GM12878 (cell line): ENCODE data around the gene DCPS. TPM values are rescaled to one million over a fixed set of nuclear protein-coding genes. Genes with fewer than 3 reads are reported as not detected.

Experiments used
- ATAC-seq: fragments of 200-7000 bp; cut with Tn5 transposase; 3 replicates; pipeline ENCODE4 v1.9.1; 2020; ENCODE audit warnings: mild to moderate bottlenecking, moderate library complexity
- BruUV-seq: library from RNA; stranded (reverse); fragments of 400-500 nt; replicated peaks from 2 replicates; lab custom pipeline; 2021; lab: Mats Ljungman, UMichigan
- CTCF ChIA-PET: fragments of 300-600 bp; sonication (Branson Sonifier 250); formaldehyde crosslinking; extraction: SDS; loops from one replicate; lab custom pipeline; 2021; ENCODE audit warnings: inconsistent platforms; lab: Yijun Ruan, JAX
- POLR2A ChIA-PET: fragments of 350-600 bp; formaldehyde crosslinking; extraction: SDS; loops from one replicate; lab custom pipeline; 2021; ENCODE audit warnings: inconsistent platforms; lab: Charles Lee
- RAD21 ChIA-PET: fragments of 300-600 bp; sonication (Branson Sonifier 250); formaldehyde crosslinking; loops from one replicate; lab custom pipeline; 2023; ENCODE audit warnings: antibody characterized with exemption; ENCODE audit not compliant: unreplicated experiment; lab: Charles Lee
- SMC1A ChIA-PET: fragments of 300-600 bp; sonication (Branson Sonifier 250); formaldehyde crosslinking; loops from one replicate; lab custom pipeline; 2023; ENCODE audit not compliant: unreplicated experiment, uncharacterized antibody; lab: Charles Lee
- DNase-seq: peaks from one replicate; pipeline ENCODE4 v3.0.0-alpha.2; 2011; ENCODE audit warnings: low read depth, low spot score
- FAIRE-seq: peaks from 3 replicates; lab custom pipeline; 2011; peaks lifted over from hg19 to GRCh38; lab: Jason Lieb, UNC
- H2AFZ ChIP-seq: 2 replicates; pipeline ENCODE4 v1.6.0; 2011; ENCODE audit warnings: low read depth, low read length, control low read depth; ENCODE audit not compliant: control insufficient read depth
- H3K27ac ChIP-seq: 2 replicates; pipeline ENCODE4 v1.5.1; 2011; ENCODE audit warnings: control low read depth; ENCODE audit not compliant: control insufficient read depth, insufficient read depth
- H3K27me3 ChIP-seq, 2 experiments: replicated peaks in 1 of 2; 2 replicates each; pipeline versions ENCODE4 v1.6.0 to v1.6.1; 2011; ENCODE audit warnings: low read length in 1 of 2; ENCODE audit not compliant: control insufficient read depth in 2 of 2, insufficient read depth in 2 of 2
- H3K36me3 ChIP-seq, 2 experiments: 2 replicates each; pipeline ENCODE4 v1.5.1; 2011; ENCODE audit warnings: low read length in 1 of 2; ENCODE audit not compliant: control insufficient read depth in 2 of 2, insufficient read depth in 2 of 2
- H3K4me1 ChIP-seq: 2 replicates; pipeline ENCODE4 v1.6.1; 2011; ENCODE audit warnings: mild to moderate bottlenecking, low read length, moderate library complexity, mixed read lengths; ENCODE audit not compliant: control insufficient read depth, insufficient read depth
- H3K4me2 ChIP-seq: 2 replicates; pipeline ENCODE4 v1.6.0; 2011; ENCODE audit warnings: control low read depth; ENCODE audit not compliant: control insufficient read depth, insufficient read depth
- H3K4me3 ChIP-seq: fragments of 200-600 bp; sonication (generic); 2 replicates; pipeline ENCODE4 v1.5.1; 2016
- H3K79me2 ChIP-seq: 2 replicates; pipeline ENCODE4 v1.6.0; 2011; ENCODE audit warnings: low read length; ENCODE audit not compliant: control insufficient read depth, insufficient read depth
- H3K9ac ChIP-seq: 2 replicates; pipeline ENCODE4 v1.8.0; 2011; ENCODE audit warnings: low read length, control low read depth, mixed read lengths; ENCODE audit not compliant: control insufficient read depth, insufficient read depth
- H3K9me3 ChIP-seq: replicated peaks from 3 replicates; pipeline ENCODE4 v1.5.1; 2011; ENCODE audit warnings: mild to moderate bottlenecking, low read length; ENCODE audit not compliant: control insufficient read depth, insufficient read depth
- H4K20me1 ChIP-seq: 2 replicates; pipeline ENCODE4 v1.6.0; 2011; ENCODE audit not compliant: control insufficient read depth, insufficient read depth
- LARP7 ChIP-seq: fragments of 450-650 bp; IDR thresholded peaks from 2 replicates; pipeline ENCODE4 v1.6.1; 2017; ENCODE audit warnings: mild to moderate bottlenecking
- MYB ChIP-seq: fragments of 150-350 bp; IDR thresholded peaks from 2 replicates; pipeline ENCODE4 v1.6.1; 2014; ENCODE audit warnings: mild to moderate bottlenecking, low read depth, low read length, borderline replicate concordance
- NR2F1 ChIP-seq: fragments of 450-650 bp; conservative IDR thresholded peaks from 2 replicates; pipeline ENCODE4 v1.6.1; 2017; ENCODE audit warnings: mild to moderate bottlenecking
- POU2F2 ChIP-seq: IDR thresholded peaks from 3 replicates; pipeline ENCODE4 v1.6.1; 2011; ENCODE audit warnings: low read depth, mild to moderate bottlenecking, low read length, borderline replicate concordance
- RELA ChIP-seq: fragments of 450-650 bp; IDR thresholded peaks from 2 replicates; pipeline ENCODE4 v1.8.0; 2014; ENCODE audit warnings: borderline replicate concordance; ENCODE audit not compliant: partially characterized antibody
- TAF1 ChIP-seq: IDR thresholded peaks from 2 replicates; pipeline ENCODE4 v1.6.1; 2011; ENCODE audit warnings: mild to moderate bottlenecking, low read depth, low read length, borderline replicate concordance
- TARDBP ChIP-seq: IDR thresholded peaks from 2 replicates; pipeline ENCODE4 v1.6.1; 2016; ENCODE audit warnings: borderline replicate concordance
- TCF3 ChIP-seq: IDR thresholded peaks from 2 replicates; pipeline ENCODE4 v1.6.1; 2012; ENCODE audit warnings: low read depth, mild to moderate bottlenecking, low read length, borderline replicate concordance; ENCODE audit not compliant: insufficient read depth
- TCF7 ChIP-seq: IDR thresholded peaks from 2 replicates; pipeline ENCODE4 v1.6.1; 2014; ENCODE audit warnings: antibody characterized with exemption, borderline replicate concordance
- ZNF274 ChIP-seq: IDR thresholded peaks from one replicate; pipeline ENCODE4 v1.8.0; 2011; ENCODE audit not compliant: insufficient read length, insufficient read depth
- WGBS: methylation state at CpG from one replicate; pipeline ENCODE4 v1.1.6; 2016; ENCODE audit warnings: low lambda C conversion rate; ENCODE audit not compliant: insufficient replicate concordance, insufficient coverage; ENCODE audit errors: missing lambda C conversion rate; 5-methylcytosine and 5-hydroxymethylcytosine counted together
- in situ Hi-C: fragments of 300-500 bp; cut with MboI; formaldehyde crosslinking; loops from 9 replicates; pipeline ENCODE4 v1.14.3; 2018; ENCODE audit warnings: mixed read lengths
- intact Hi-C: fragments of 100-400 bp; cut with micrococcal nuclease; formaldehyde crosslinking; loops from one replicate; pipeline ENCODE4 v1.14.2; 2022; ENCODE audit not compliant: unreplicated experiment
- polyA plus RNA-seq, 11 experiments: library from polyadenylated mRNA; depleted of rRNA in 4 of 11; unstranded in 6 of 11; stranded (reverse) in 5 of 11; fragments of >200 nt; fragmentation: Nextera tagmentation in 4 of 11; fragmentation: Illumina TruSeq in 1 of 11; extraction: Ambion mirVana in 4 of 11; extraction: Trizol in 1 of 11; gene quantifications; 1 replicate in 1 of 11; 2 replicates in 10 of 11; pipeline versions ENCODE4 v1.2.1 to v1.2.3, GENCODE V29; 2011 to 2016; ENCODE audit warnings: inconsistent platforms in 2 of 11, missing spikeins in 2 of 11, low read depth in 1 of 11
- total RNA-seq, 4 experiments: library from RNA; depleted of rRNA in 3 of 4; stranded (reverse); fragments of >200 nt in 3 of 4; fragmentation: Illumina TruSeq in 1 of 4; extraction: Trizol in 1 of 4; gene quantifications; 2 replicates each; pipeline versions ENCODE4 v1.2.1 to v1.2.3, GENCODE V29; 2013 to 2021
- TF ChIP-seq, protein P1 (sequence below): fragments of 450-650 bp; IDR thresholded peaks from 2 replicates; pipeline ENCODE4 v1.6.1; 2018; ENCODE audit warnings: borderline replicate concordance, mild to moderate bottlenecking; ENCODE audit not compliant: partially characterized antibody

The DCPS gene
- total and polyA plus RNA-seq, 10 of the 15 experiments (the other 5 are each of a cell fraction or from before 2014, with no cell fraction given), result 23.5 to 101 (median 67.4) TPM

- TF ChIP-seq, protein P1, sequence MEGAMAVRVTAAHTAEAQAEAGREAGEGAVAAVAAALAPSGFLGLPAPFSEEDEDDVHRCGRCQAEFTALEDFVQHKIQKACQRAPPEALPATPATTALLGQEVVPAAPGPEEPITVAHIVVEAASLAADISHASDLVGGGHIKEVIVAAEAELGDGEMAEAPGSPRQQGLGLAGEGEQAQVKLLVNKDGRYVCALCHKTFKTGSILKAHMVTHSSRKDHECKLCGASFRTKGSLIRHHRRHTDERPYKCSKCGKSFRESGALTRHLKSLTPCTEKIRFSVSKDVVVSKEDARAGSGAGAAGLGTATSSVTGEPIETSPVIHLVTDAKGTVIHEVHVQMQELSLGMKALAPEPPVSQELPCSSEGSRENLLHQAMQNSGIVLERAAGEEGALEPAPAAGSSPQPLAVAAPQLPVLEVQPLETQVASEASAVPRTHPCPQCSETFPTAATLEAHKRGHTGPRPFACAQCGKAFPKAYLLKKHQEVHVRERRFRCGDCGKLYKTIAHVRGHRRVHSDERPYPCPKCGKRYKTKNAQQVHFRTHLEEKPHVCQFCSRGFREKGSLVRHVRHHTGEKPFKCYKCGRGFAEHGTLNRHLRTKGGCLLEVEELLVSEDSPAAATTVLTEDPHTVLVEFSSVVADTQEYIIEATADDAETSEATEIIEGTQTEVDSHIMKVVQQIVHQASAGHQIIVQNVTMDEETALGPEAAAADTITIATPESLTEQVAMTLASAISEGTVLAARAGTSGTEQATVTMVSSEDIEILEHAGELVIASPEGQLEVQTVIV, result no peak
- TF ChIP-seq TCF7, result no peak
- no peak for TF ChIP-seq RELA
- TF ChIP-seq TARDBP, result no peak
- TF ChIP-seq MYB, result no peak
- no peak for TF ChIP-seq NR2F1
Measured at GRCh38 chr11:126281245-126281644, 22.6 kb upstream of the DCPS start (continued).

GRCh38 chr11:126281666-126282175, 22.1 kb upstream of the DCPS start:
- H3K4me1 ChIP-seq, result peaks cover 22% of the 10 kb centered on the region
- ChIA-PET RAD21 (no interaction called here), POLR2A (interaction anchor here (0.5 to 2.5 kb wide), 5 partner anchors 13 to 35 kb away, joined by 3 to 10 read pairs (median 3); partner anchors contain the start of genes DCPS, FOXRED1 and SRPRA), CTCF (interaction anchor here (0.7 to 1.8 kb wide), 3 partner anchors 29 to 202 kb away, joined by 3 to 5 read pairs (median 4); no protein-coding TSS in a partner anchor), SMC1A (interaction anchor here (1.8 kb wide), 1 partner anchor 9 kb away, joined by 6 read pairs; no protein-coding TSS in a partner anchor)
- in situ Hi-C loops (no loop called here), intact Hi-C loops (no loop called here)
- H3K9ac ChIP-seq, result no peak overlapping the region
- no peak overlapping the region for H2AFZ ChIP-seq
- BruUV-seq, result no TSS peak
- no peak overlapping the region for H3K4me3 ChIP-seq
- DNase-seq (no peak), ATAC-seq (no peak), FAIRE-seq (no peak)
- no peaks in the 10 kb centered on the region for H4K20me1 ChIP-seq
- no peak overlapping the region for H3K4me2 ChIP-seq
- WGBS, result 89% methylated on average over 10 of the region's 10 CpGs
- no peaks in the 10 kb centered on the region for H3K27me3 ChIP-seq
- peaks cover 3 to 9% of the 10 kb centered on the region in 2 experiments for H3K36me3 ChIP-seq
- no peak overlapping the region for H3K27ac ChIP-seq
- H3K9me3 ChIP-seq, result no peaks in the 10 kb centered on the region
- TF ChIP-seq LARP7 (no peak), TAF1 (no peak), TCF3 (no peak), POU2F2 (no peak), ZNF274 (no peak)
- peaks cover 6% of the 10 kb centered on the region for H3K79me2 ChIP-seq
